ENCODE results near the gene JAKMIP3.

The JAKMIP3 gene

GRCh38 chr10:132097609-132098377, 32.0 kb downstream of the JAKMIP3 start:
- no peak for DNase-seq

GRCh38 chr10:132098539-132099388, 33.0 kb downstream of the JAKMIP3 start:
- DNase-seq: no peak

- DNase-seq: no peak
These were observed 33.8 kb downstream of the JAKMIP3 start for GRCh38 chr10:132099389-132100090.

GRCh38 chr10:132100091-132100481, 34.3 kb downstream of the JAKMIP3 start:
- no peak for DNase-seq

- no peak for DNase-seq
These were observed 35.0 kb downstream of the JAKMIP3 start for GRCh38 chr10:132100556-132101349.

- DNase-seq: peak in 9 of 51 donors; percentile 19 to 67 (median 25)
These were observed 35.8 kb downstream of the JAKMIP3 start for GRCh38 chr10:132101529-132101928.

- no peak for DNase-seq
These were observed 36.4 kb downstream of the JAKMIP3 start for GRCh38 chr10:132102071-132102716.

- no peak for DNase-seq
These were observed 37.0 kb downstream of the JAKMIP3 start for GRCh38 chr10:132102717-132103110.

- no peak for DNase-seq
These were observed 37.6 kb downstream of the JAKMIP3 start for GRCh38 chr10:132103116-132103910.

GRCh38 chr10:132104062-132104461, 38.3 kb downstream of the JAKMIP3 start:
- no peak for DNase-seq

- DNase-seq: no peak
These were observed 38.9 kb downstream of the JAKMIP3 start for GRCh38 chr10:132104471-132105301.

GRCh38 chr10:132105302-132105995, 39.7 kb downstream of the JAKMIP3 start:
- no peak for DNase-seq

- DNase-seq: no peak
These were observed 40.7 kb downstream of the JAKMIP3 start for GRCh38 chr10:132106431-132106830.

GRCh38 chr10:132107186-132107948, 41.6 kb downstream of the JAKMIP3 start:
- peak in 3 of 51 donors; percentile 10 to 46 (median 34) for DNase-seq

GRCh38 chr10:132107949-132108877, 42.5 kb downstream of the JAKMIP3 start:
- no peak for DNase-seq

All from hypothalamus (tissue), 51 donors.